GM19043 (cell line): ENCODE measurements around the gene LMOD3.

ENCODE experiments used
- ATAC-seq: cut with Tn5 transposase; IDR thresholded peaks from one replicate; pipeline ENCODE4 v1.9.1; 2021; ENCODE audit warnings: low read depth; ENCODE audit not compliant: unreplicated experiment

LMOD3 gene

DNA sequence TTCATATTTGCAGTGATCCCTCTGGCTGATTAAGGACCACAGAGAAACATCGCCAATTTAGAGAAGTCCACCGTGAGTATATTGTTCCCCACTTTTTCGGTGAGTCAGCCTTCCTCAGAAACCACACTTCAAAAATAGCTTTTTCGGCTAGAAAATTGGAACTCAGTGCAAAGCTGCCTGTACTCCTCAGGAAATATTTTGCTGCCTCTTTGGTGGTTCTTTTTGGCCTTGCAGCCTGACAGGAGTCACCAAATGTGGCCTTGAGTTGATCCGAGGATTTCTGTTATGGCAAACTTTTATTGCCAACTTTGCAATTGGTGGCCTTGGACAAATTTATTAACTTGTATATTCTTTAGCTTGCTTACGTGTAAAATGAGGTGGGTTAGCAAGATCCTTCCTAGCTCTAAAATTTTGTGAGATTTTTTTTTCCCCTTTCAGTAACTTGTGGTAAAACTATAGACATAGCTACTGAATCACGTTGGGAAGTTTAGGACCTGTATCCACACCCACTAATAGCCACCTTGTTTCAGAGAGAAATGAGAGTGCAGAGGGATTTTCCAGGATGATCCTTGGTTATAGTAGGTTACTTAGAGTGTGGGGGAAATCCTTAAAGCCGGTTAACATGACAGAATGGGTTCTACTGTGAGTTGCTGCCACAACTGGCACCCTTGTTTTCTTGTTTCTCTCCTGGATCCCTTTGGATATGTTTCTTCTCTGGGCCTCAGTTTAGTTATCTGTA lies 27.8 kb downstream of the LMOD3 start:
- no peak for ATAC-seq

DNA sequence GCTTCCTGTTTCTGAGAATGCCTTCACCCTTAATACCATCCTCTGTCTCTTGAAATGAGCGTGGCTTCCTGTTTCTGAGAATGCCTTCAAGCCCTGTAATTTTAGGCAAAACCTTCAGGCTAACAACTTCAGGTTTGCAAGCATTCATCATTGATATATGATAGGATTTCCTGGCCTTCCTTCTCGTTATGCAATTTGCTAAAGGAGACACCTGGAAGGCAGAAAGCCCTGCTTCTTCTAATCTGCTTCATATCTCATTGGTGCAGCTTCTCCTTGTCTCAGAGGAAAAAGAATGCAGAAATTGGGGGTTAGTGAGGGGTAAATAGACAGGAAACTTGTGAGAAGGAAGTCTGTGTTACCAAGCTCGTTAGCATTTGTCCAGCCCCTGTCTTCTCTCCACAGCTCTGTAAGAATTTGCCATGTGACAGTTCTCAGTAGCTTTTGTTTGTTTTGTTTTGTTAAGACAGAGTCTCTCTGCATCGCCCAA lies 30.3 kb downstream of the LMOD3 start:
- ATAC-seq, result peak; percentile 67

DNA sequence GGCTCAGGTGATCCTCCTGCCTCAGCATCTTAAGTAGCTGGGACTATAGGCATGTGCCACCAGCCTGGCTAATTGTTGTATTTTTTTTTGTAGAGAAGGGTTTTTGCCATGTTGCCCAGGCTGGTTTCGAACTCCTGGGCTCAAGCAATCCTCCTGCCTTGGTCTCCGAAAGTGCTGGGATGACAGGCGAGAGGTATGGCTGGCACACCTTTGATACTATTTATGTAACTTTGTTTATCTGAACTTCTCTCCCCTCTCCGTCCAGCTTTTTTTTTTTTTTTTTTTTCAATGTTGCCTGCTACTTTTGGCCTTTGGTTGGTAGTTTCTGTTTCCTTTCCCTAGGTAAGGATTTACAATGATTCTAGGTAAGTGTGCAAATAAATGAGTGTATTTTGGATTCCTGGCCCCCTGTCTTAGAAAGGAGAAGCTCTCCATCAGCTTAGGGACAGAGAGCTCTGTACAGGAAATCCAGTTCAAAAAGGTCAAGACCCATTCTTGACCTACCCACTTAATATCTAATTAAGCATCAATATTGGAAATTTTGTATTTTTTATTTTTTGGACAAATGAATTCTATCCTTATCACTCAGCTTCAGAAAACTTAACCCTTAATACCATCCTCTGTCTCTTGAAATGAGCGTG lies 30.9 kb downstream of the LMOD3 start:
- ATAC-seq, result no peak

DNA sequence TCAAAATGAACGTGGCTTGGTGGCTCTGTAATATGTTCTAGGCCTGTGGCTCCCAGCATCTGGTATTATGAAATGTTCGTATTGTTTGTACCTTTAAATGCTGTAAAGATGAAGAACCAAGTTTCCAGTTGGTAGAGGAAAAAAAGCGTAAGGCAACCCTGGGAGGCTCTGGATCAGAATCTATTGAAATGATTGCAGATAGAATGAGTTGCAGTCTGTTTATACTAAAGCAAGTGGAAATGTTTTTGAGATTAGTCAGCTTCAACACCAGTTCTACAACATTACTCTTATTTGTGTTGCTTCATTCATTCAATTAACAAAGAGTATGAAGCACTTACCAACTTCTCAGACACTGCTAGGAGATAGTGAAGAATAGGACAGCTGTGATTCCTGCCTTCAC lies 32.4 kb downstream of the LMOD3 start:
- no peak for ATAC-seq

DNA sequence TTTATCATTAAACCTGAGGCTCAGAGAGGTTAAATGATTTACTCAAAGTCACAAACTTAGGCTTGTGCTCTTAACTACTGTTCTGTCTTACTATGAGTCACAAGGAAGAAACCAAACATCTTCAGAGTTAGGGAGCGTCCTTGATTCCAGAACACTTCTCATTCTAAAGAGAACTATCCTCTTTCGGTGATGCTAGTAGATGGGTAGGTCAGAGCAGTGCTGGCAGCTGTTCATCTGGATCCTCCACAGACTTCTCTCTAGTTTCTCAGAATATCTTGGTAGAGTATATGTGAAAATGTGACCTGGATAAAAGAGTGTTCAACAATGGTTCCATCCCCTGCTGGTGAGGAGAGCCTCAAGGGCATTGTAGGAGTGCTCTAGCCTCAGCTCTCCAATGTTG lies 34.3 kb downstream of the LMOD3 start:
- no peak for ATAC-seq

DNA sequence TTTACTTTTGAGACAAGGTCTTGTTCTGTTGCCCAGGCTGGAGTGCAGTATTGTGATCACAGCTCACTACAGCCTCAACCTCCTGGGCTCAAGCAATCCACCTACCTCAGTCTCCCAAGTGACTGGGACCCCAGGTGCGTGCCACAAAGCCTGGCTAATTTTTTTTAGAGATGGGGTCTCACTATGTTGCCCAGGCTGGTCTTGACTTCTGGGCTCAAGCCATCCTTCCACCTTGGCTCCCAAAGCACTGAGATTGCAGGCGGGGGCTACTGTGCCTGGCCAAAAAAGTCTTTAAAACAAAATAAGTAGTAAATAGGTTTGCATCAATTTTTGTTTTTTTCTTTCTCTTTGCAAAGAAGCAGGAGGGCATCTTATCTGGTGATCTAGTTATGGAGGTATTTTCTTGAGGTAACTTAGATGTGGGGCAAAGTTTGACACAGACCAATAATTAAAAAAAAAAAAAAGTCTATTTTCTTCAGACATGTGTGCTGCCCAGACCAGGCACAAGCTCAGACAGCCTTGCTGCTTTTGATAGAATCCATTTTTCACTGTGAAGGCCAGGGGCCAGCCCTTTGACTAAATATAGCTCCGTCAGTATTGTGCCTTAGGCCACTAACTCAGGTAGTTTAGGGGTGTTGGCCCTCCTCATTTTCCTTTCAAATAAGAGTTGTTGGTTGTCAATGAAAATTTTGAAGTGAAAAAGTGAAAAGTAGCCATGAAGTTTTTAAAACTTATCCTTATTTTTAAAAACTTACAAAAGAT lies 35.2 kb downstream of the LMOD3 start:
- ATAC-seq, result no peak

DNA sequence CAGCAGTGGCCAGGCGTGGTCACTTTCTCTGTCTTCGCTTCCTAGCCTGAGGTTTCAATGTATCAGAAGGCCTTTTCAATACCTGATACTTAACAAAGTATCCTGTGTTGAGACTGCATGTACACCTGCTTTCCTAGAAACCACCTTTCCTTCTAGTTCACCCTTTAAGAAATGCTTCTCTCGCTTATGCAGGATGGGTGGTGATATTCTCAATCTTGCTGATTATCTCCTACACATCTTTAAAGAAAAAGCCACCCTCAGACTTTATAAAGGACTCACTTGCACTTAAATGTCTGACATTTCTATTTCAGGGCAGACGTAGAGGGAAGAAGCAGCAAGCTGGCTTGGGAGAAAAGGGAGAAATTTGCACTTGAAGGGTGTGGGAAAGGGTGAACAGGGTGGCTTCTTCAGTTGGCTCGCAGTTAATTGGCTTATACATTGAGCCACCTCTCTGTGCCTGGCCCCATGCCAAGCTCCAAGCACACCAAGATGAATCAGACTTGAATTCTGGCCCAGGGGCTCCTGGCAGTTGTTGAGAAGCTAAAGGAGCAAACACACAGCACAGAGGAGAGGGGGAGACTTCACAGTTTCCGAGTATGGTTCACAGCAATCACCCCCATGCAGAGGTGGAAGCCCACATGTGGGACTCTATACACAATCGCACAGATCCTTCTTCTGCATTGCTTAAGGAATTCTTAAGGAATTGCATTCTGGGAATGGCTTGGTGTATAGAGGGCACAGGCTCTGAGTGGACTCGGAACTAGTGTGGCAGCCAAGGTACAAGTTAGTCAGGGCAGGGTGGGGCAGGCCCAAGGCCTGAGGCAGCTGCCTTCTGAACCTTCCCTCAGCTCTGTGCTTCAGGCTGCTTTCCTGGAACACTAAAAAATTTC lies 36.3 kb downstream of the LMOD3 start:
- no peak for ATAC-seq

DNA sequence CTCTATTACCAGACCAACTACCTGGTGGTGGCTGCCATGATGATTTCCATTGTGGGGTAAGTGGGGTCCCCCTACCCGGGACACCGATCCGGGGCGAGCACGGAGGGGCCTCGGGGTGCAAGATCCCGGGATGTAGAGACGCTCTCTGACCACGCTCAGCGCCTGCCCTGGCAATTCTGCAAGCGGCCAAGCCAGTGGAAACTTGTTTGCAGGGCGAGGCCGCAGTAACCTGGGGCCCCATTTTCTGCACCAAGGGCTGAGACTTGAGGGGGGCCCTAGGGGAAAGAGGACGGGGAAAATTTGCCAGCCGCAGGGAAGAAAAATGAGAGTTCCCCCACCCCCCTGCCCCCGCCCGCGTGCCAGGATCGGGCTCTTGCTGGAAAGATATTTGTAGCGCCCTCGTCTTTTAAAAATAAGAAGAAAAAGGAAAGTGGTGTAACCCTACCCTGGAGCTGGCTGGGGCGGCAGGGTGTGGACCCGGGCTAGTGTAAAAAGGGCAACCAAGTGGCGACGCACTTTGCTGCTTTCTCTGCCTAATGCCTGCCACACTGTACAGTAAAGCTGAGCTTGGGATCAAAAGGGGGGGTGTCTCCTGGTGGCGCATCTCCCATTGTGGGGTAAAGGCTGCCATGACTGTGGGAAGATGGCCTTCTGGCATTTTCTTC lies 37.1 kb downstream of the LMOD3 start:
- no peak for ATAC-seq

DNA sequence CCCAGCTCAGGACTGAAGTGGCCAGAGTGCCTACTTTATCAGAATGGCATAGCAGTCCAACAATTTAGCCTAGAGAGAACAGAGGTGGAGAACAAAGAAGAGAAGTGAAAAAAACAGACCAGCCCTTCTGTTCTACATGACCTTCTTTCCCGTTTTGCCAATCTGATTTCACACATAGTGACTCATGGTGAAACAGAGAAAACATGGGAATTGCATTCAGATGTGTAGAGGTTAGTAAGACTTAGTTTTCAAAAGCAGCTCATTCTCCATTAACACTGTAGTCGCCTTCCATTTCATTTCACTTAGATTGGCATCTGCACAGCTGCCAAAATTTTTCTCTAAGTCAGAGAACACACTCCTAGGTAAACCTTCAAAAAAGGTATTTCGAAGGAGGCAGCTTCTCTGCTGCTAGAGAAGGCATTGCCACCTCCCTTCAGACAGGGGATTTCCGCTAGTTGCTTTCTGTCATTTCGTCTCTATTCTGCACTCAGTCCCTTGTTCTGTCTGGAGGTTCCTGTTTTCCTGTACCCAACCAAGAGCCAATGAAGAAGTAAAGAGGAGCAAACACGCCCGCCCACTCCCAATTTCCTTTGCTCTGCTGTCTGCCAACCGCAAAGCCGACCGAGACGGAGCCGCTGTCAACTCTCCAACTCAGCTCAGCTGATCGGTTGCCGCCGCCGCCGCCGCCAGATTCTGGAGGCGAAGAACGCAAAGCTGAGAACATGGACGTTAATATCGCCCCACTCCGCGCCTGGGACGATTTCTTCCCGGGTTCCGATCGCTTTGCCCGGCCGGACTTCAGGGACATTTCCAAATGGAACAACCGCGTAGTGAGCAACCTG lies 37.8 kb downstream of the LMOD3 start, which contains the start of gene ARL6IP5:
ARL6IP5 (plus strand) TSS at position 612 of the 842 bp plus-strand sequence; CDS start at position 723, 111 bp downstream.
- peak; percentile 45 for ATAC-seq

DNA sequence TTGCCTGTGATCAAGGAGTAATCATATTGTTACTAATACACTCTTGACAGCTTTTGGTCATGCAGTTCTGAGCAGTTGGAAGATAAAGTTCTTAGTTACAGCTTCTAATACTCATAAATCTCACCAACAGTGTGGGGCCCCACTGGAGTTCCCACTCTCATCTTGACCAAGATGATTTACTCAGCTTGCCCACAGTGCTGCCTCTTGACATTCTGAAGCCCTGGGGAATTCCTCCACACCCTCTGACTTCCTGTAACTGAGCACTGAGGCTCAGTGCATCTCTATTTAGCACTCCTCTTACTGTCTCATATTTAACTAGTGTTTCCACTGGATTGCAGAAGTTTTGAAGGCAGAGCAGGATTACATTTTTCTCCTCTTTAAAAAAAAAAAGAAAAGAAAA lies 39.6 kb downstream of the LMOD3 start:
- peak; percentile 57 for ATAC-seq

DNA sequence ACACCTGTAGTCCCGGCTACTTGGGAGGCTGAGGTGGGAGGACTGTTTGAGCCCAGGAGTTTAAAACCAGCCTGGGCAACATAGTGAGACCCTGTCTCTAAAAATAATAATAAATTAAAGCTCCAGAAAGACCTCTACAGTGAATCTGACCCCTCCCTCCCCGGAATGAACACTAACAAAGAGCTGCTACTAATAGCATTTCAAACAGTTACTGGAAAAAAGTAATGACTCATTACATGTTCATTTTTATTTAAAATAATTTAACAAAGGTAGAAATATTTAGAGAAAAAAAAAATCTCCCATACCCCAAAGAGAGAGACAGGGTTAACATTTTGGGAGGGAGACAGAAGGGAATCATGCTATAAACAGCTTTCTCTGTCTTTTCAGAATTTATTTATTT lies 40.0 kb downstream of the LMOD3 start:
- no peak for ATAC-seq

DNA sequence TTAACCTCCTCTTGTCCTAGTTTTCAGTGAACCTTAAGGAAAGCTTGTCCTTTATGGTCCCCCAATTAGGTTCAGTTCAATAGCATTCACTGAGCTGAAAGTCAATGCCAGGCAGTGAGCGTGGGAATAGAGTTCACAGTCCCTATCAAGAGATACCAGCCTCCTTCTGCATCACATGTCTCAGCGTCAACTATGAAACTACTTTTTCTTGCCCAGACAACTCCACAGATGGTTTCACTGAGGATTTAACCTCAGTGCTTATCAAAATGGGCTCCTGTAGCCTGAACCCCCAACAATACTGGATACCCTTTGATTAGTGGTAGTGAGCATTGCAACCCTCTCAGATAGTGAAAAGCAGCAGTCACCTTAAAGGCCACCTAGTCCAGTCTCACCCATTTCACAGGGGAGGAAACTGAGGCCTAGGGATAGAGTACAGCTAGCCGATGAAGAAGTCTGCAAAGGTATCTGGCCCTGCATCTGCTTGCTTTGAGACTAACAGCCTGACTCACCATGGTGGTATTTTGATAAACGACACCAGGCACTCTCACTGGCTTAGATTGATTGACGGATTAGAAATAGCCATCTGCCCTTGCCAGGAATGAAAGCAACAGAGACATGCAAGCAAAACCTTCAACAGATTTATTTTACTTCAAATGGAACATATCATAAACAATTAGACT lies 40.7 kb downstream of the LMOD3 start:
- no peak for ATAC-seq

DNA sequence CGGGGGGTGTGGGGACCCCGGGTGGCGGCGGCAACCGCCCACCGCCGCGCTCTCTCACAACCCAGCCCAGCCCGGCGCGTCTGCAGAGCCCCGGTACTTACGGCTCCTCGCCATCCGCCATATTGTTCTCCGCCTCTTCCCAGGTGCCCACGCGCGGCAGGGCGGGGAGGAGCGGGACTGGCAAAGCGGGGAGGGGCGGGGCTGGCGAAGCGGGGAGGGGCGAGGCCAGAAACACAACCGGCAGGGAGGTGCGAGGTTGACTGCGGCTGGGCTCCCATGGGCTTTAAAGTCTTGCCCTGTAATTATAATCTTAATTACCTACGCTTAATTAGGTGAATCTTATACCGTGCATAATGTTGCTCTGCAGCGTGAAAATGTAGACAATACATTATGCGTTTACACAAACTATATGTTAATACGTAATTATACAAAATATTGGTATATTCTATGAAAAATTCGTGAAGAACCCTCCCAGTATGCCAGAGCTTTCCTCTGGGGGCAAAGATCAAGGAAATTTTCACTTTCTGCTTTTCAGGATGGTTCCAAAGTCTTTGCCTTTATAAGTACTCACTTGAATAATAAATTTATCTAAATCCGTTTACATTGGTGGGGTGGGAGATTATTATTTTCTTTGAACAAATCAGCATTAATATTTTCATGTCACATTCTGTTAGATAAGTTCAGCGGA lies 42.0 kb downstream of the LMOD3 start, which contains the start of gene UBA3:
UBA3 (minus strand) TSS at position 133 of the 688 bp plus-strand sequence; CDS start at position 121, 12 bp downstream.
- peak; percentile 41 for ATAC-seq

DNA sequence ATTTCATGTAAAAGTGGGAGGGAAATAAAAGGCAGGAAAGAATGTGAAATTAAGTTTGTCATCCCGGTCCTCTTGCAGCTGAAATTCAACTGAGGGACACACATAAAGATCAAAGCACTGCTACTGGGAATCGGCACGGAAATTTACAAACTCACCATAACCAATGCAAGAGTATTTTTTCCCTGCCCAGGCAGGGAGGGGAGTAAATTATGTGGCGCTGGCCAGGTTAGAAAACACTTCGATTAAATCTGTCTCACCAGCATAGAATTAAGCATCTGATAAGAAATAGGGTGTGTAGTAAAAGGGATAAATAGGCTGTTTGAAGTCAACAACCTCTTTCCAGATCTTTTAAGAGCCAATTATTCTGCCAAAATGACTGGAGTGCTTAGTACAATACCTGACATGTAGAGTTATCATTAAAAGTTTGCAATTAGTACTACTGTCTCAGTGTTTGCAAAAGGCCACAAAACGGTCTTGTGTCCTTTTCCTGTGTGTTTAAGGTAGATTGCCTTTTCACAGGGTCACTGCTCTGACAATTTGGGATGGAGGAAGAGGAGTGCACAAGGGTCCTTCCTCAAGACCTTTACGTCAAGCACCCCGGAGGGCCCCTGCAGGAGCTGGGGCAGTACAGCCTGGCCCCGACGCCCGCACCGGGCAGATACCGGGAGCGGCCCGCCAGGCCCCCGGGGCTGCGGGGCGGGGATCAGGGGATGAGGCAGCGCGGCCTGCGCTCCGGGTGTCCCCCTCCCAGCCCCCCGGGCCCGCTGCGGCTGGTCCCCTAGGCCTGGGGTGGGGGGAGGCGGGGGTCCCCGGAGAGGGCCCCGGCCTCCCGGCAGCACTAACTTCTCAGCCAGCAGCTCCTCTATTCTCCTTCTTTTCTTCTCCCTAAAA lies 42.9 kb downstream of the LMOD3 start:
- ATAC-seq, result no peak

DNA sequence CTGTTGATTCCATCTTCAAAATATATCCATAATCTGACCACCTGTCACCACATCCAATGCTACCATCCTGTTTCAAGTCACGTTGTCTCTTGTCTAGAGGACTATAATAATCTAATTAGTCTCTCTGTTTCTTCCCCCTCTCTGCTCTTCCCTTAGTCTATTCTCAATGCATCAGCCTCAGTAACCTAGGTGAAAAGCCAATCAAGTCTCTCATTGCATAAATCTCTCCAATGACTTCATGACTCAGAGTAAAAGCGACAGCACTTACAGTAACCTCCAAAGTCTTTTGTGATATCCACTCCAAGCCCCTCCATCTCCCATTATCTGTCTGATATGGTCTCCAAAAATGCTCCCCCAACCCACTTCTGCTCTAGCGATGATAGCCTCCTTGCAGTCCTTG lies 49.5 kb downstream of the LMOD3 start:
- ATAC-seq, result no peak

DNA sequence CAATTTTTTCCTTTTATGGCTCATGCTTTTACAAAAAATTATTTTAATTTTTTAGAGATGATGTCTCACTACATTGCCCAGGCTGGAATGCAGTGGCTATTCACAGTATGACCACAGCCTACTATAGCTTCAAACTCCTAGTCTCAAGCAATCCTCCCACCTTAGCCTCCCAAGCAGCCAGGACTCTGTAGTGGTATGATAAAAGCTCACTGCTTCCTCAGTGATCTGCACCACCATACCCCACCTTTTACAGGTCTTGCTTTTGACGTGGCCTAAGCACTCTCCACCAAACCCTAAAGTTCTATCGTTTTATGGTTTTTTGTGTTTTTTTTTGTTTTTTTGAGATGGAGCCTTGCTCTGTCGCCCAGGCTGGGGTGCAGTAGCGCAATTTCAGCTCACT lies 56.3 kb downstream of the LMOD3 start:
- ATAC-seq, result no peak
